Measurements from ENCODE around the gene CCR3.

CCR3 gene

DNA sequence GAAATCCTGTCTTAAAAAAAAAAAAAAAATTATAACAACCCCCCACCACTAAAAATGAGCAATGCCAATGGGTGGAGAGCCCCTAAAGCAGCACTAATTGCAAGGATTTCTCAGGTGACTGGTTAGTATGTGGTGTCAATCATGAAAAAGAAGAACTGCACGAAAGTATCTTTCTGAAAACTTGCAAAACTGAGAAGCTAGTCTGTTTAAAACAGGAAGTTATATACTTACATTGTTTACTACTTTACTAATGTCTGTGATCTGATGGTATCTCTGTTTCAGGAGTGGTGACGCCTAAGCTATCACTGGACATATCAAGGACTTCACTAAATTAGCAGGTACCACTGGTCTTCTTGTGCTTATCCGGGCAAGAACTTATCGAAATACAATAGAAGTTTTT lies at the start of gene CCR3:
CCR3 (plus strand) TSS at position 341 of the 400 bp plus-strand sequence. CDS start 22,699 bp downstream, outside the sequence.
- H3K9me3 ChIP-seq (ENCODE audit: low read length): no peaks in the 10 kb centered on the region
- H3K36me3 ChIP-seq (ENCODE audit: insufficient read depth, low read length): no peaks in the 10 kb centered on the region
- H3K27me3 ChIP-seq (ENCODE audit: control insufficient read depth in 1 of 2, insufficient read depth in 2 of 2, low read length in 2 of 2): no peaks in the 10 kb centered on the region
- no peak within 1 kb of the TSS for H3K27ac ChIP-seq (ENCODE audit: low read depth, low read length)
- no peak within 1 kb of the TSS for H3K4me3 ChIP-seq (ENCODE audit: low read depth in 1 of 2, low read length in 2 of 2)
- H3K9ac ChIP-seq (ENCODE audit: low read length): no peak within 1 kb of the TSS
- H3K4me1 ChIP-seq (ENCODE audit: insufficient read depth, low read length): no peaks in the 10 kb centered on the region

- Histone ChIP-seq H3K9me3 (ENCODE audit: low read length) (no peaks in the 10 kb centered on the region), H3K36me3 (ENCODE audit: insufficient read depth, low read length) (no peaks in the 10 kb centered on the region), H3K27ac (ENCODE audit: low read depth, low read length) (no peak overlapping the region), H3K4me3 (ENCODE audit: low read depth in 1 of 2, low read length in 2 of 2) (no peak overlapping the region), H3K4me1 (ENCODE audit: insufficient read depth, low read length) (no peaks in the 10 kb centered on the region), H3K9ac (ENCODE audit: low read length) (no peak overlapping the region), H3K27me3 (ENCODE audit: control insufficient read depth in 1 of 2, insufficient read depth in 2 of 2, low read length in 2 of 2) (no peaks in the 10 kb centered on the region)
Observed at GRCh38 chr3:46192939-46193338, 49.3 kb upstream of the CCR3 start.

DNA sequence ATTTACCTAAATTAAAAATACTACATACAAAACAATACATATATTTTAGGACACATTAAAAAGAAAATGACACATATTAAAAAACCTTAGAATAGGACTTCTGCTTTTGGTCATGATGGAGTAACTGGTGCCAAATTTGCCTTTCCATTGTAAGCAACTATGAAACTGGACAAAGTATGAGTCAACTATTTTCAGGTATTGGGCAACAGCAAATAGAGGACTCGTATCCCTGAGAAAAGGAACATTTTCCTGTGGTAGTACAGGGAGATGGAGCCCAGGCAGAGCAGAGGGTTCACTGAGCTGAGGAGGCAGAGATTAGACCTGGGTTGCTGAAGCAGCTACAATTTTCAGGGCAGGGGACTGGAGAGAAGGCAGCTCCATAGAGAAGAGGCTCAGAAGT lies 48.8 kb upstream of the CCR3 start:
- Histone ChIP-seq H3K4me1 (ENCODE audit: insufficient read depth, low read length) (no peaks in the 10 kb centered on the region), H3K4me3 (ENCODE audit: low read depth in 1 of 2, low read length in 2 of 2) (no peak overlapping the region), H3K9ac (ENCODE audit: low read length) (no peak overlapping the region), H3K27me3 (ENCODE audit: control insufficient read depth in 1 of 2, insufficient read depth in 2 of 2, low read length in 2 of 2) (no peaks in the 10 kb centered on the region), H3K9me3 (ENCODE audit: low read length) (no peaks in the 10 kb centered on the region), H3K27ac (ENCODE audit: low read depth, low read length) (no peak overlapping the region), H3K36me3 (ENCODE audit: insufficient read depth, low read length) (no peaks in the 10 kb centered on the region)

- H3K9me3 ChIP-seq (ENCODE audit: low read length): no peaks in the 10 kb centered on the region
Observed at GRCh38 chr3:46194868-46195553, 47.2 kb upstream of the CCR3 start.

GRCh38 chr3:46196261-46196957 lies 45.9 kb upstream of the CCR3 start:
- H3K4me3 ChIP-seq (ENCODE audit: low read depth in 1 of 2, low read length in 2 of 2): no peak overlapping the region
- H3K9me3 ChIP-seq (ENCODE audit: low read length): no peaks in the 10 kb centered on the region
- H3K36me3 ChIP-seq (ENCODE audit: insufficient read depth, low read length): no peaks in the 10 kb centered on the region
- no peak overlapping the region for H3K27ac ChIP-seq (ENCODE audit: low read depth, low read length)
- no peaks in the 10 kb centered on the region for H3K4me1 ChIP-seq (ENCODE audit: insufficient read depth, low read length)
- H3K9ac ChIP-seq (ENCODE audit: low read length): no peak overlapping the region
- H3K27me3 ChIP-seq (ENCODE audit: control insufficient read depth in 1 of 2, insufficient read depth in 2 of 2, low read length in 2 of 2): no peaks in the 10 kb centered on the region

More at GRCh38 chr3:46194868-46195553, 47.2 kb upstream of the CCR3 start:
- Histone ChIP-seq H3K27ac (ENCODE audit: low read depth, low read length) (no peak overlapping the region), H3K36me3 (ENCODE audit: insufficient read depth, low read length) (no peaks in the 10 kb centered on the region), H3K9ac (ENCODE audit: low read length) (no peak overlapping the region), H3K27me3 (ENCODE audit: control insufficient read depth in 1 of 2, insufficient read depth in 2 of 2, low read length in 2 of 2) (no peaks in the 10 kb centered on the region), H3K4me3 (ENCODE audit: low read depth in 1 of 2, low read length in 2 of 2) (no peak overlapping the region), H3K4me1 (ENCODE audit: insufficient read depth, low read length) (no peaks in the 10 kb centered on the region)

DNA sequence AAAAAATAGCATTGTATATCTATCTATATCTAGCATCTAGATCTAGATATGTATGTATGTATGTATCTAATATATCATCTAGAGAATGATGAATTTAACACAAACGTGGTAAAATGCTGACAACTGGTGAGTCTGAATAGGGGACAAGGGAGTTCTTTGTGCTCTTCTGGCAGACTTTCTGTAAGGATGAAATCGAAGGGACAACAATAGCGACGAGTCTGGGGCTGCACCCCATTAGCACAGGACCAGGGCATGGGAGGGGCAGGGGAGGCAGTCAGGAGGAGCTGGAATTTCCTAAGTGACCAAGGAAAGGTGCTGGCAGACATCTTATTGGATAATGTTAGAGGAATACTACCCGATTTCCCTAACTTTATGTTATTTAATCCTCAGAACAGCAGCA lies 42.0 kb upstream of the CCR3 start:
- Histone ChIP-seq H3K4me3 (ENCODE audit: low read depth in 1 of 2, low read length in 2 of 2) (no peak overlapping the region), H3K27me3 (ENCODE audit: control insufficient read depth in 1 of 2, insufficient read depth in 2 of 2, low read length in 2 of 2) (no peaks in the 10 kb centered on the region), H3K9me3 (ENCODE audit: low read length) (no peaks in the 10 kb centered on the region), H3K36me3 (ENCODE audit: insufficient read depth, low read length) (no peaks in the 10 kb centered on the region), H3K27ac (ENCODE audit: low read depth, low read length) (no peak overlapping the region), H3K4me1 (ENCODE audit: insufficient read depth, low read length) (no peaks in the 10 kb centered on the region), H3K9ac (ENCODE audit: low read length) (no peak overlapping the region)

- Histone ChIP-seq H3K4me3 (ENCODE audit: low read depth in 1 of 2, low read length in 2 of 2) (no peak overlapping the region), H3K4me1 (ENCODE audit: insufficient read depth, low read length) (no peaks in the 10 kb centered on the region), H3K9me3 (ENCODE audit: low read length) (no peaks in the 10 kb centered on the region), H3K27ac (ENCODE audit: low read depth, low read length) (no peak overlapping the region), H3K36me3 (ENCODE audit: insufficient read depth, low read length) (no peaks in the 10 kb centered on the region), H3K9ac (ENCODE audit: low read length) (no peak overlapping the region), H3K27me3 (ENCODE audit: control insufficient read depth in 1 of 2, insufficient read depth in 2 of 2, low read length in 2 of 2) (no peaks in the 10 kb centered on the region)
Observed at GRCh38 chr3:46200790-46201189, 41.5 kb upstream of the CCR3 start.

GRCh38 chr3:46202535-46202934 lies 39.7 kb upstream of the CCR3 start:
- Histone ChIP-seq H3K9ac (ENCODE audit: low read length) (no peak overlapping the region), H3K36me3 (ENCODE audit: insufficient read depth, low read length) (no peaks in the 10 kb centered on the region), H3K9me3 (ENCODE audit: low read length) (no peaks in the 10 kb centered on the region), H3K4me1 (ENCODE audit: insufficient read depth, low read length) (no peaks in the 10 kb centered on the region), H3K27ac (ENCODE audit: low read depth, low read length) (no peak overlapping the region), H3K27me3 (ENCODE audit: control insufficient read depth in 1 of 2, insufficient read depth in 2 of 2, low read length in 2 of 2) (no peaks in the 10 kb centered on the region), H3K4me3 (ENCODE audit: low read depth in 1 of 2, low read length in 2 of 2) (no peak overlapping the region)

GRCh38 chr3:46203681-46204080 lies 38.6 kb upstream of the CCR3 start:
- no peak overlapping the region for H3K4me3 ChIP-seq (ENCODE audit: low read depth in 1 of 2, low read length in 2 of 2)
- no peak overlapping the region for H3K9ac ChIP-seq (ENCODE audit: low read length)
- H3K27ac ChIP-seq (ENCODE audit: low read depth, low read length): no peak overlapping the region
- H3K36me3 ChIP-seq (ENCODE audit: insufficient read depth, low read length): no peaks in the 10 kb centered on the region
- H3K9me3 ChIP-seq (ENCODE audit: low read length): no peaks in the 10 kb centered on the region
- no peaks in the 10 kb centered on the region for H3K27me3 ChIP-seq (ENCODE audit: control insufficient read depth in 1 of 2, insufficient read depth in 2 of 2, low read length in 2 of 2)
- H3K4me1 ChIP-seq (ENCODE audit: insufficient read depth, low read length): no peaks in the 10 kb centered on the region

GRCh38 chr3:46205286-46205960 lies 36.8 kb upstream of the CCR3 start:
- no peaks in the 10 kb centered on the region for H3K36me3 ChIP-seq (ENCODE audit: insufficient read depth, low read length)
- H3K4me3 ChIP-seq (ENCODE audit: low read depth in 1 of 2, low read length in 2 of 2): no peak overlapping the region
- H3K4me1 ChIP-seq (ENCODE audit: insufficient read depth, low read length): no peaks in the 10 kb centered on the region
- no peaks in the 10 kb centered on the region for H3K27me3 ChIP-seq (ENCODE audit: control insufficient read depth in 1 of 2, insufficient read depth in 2 of 2, low read length in 2 of 2)
- H3K9ac ChIP-seq (ENCODE audit: low read length): no peak overlapping the region
- H3K27ac ChIP-seq (ENCODE audit: low read depth, low read length): no peak overlapping the region
- H3K9me3 ChIP-seq (ENCODE audit: low read length): no peaks in the 10 kb centered on the region

DNA sequence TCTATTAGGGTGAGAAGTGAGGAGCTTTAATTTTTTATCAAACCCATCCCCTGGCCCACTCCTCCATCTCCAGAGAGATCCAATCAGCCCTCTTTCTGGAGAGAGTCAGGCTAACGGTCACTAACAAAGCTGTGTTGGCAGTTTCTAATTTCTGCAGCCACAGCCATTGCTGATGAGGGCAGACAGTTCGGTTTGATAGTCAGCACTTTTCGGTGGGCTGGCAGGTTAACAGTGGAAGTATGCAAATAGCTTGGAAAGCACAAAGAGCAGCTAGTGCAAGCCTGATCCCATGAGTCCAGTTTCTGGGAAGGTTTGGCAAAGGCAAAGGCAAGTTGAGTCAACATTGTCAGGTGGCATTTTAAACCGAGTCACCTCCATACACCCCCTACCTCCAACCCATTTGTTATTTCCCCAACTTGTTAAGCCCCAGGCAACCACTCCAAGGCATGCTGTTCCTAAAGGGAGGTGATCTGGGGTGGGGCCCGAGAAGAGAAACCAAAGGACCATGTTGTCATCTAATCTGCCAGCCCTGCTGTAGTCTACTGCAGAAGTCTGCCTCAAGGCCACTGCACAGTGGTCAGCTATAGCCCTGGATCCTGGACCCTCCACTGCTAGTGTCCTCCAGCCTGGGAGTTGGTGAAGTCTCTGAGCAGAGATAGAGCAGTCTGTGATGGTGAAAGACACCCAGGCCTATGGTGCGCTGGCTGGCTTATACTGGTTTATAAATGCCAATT lies 35.8 kb upstream of the CCR3 start:
- Histone ChIP-seq H3K4me1 (ENCODE audit: insufficient read depth, low read length) (no peaks in the 10 kb centered on the region), H3K27ac (ENCODE audit: low read depth, low read length) (no peak overlapping the region), H3K9ac (ENCODE audit: low read length) (no peak overlapping the region), H3K27me3 (ENCODE audit: control insufficient read depth in 1 of 2, insufficient read depth in 2 of 2, low read length in 2 of 2) (no peaks in the 10 kb centered on the region), H3K9me3 (ENCODE audit: low read length) (no peaks in the 10 kb centered on the region), H3K4me3 (ENCODE audit: low read depth in 1 of 2, low read length in 2 of 2) (no peak overlapping the region), H3K36me3 (ENCODE audit: insufficient read depth, low read length) (no peaks in the 10 kb centered on the region)

All from muscle layer of colon (tissue), 2 donors.